NCI-H2107 treated with DMSO at 0.1 percent for 48 hours (cell line): ENCODE results near the gene MAP3K10.
"Not testable (repeated sequence)": the region's sequence is repeated elsewhere in the genome, so short reads cannot be mapped to it uniquely, and the experiment has no call there.

ENCODE experiments used
- DNase-seq: peaks from one replicate; lab custom pipeline; 2025; ENCODE audit not compliant: unreplicated experiment; lab: John Stamatoyannopoulos, UW

The MAP3K10 gene

DNA sequence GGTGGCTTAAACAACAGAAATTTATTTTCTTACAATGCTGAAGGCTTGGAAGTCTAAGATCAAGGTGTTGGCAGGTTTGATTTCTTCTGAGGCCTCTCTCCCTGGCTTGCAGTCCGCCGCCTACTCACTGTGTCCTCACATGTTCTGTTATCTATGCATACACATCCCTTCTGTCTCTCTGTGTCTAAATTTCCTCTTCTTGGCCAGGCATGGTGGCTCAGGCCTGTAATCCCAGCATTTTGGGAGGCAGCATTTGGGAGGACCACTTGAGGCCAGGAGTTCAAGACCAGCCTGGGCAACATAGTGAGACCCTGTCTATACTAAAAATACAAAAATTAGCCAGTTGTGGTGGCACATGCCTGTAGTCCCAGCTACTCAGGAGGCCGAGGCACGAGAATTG, 19.9 kb upstream of the MAP3K10 start:
- not testable (repeated sequence) for DNase-seq

DNA sequence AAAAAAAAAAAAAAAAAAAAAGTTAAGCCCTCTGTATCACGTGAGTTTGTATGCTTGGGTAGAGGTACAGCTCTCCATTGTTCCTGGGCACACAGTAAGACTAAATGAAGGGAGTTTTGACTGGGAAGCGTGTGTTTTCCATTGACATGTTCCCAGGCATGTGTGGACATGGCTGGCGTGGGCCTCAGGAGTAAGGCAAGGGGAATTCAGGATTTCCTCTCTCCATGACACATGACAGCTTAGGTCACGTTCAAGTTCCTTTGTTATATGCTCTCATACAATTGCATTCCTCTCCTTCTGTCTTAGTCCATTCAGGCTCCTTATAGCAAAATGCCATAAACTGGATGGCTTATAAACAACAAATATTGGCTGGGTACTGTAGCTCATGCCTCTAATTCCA, 17.1 kb upstream of the MAP3K10 start:
- DNase-seq: no peak

DNA sequence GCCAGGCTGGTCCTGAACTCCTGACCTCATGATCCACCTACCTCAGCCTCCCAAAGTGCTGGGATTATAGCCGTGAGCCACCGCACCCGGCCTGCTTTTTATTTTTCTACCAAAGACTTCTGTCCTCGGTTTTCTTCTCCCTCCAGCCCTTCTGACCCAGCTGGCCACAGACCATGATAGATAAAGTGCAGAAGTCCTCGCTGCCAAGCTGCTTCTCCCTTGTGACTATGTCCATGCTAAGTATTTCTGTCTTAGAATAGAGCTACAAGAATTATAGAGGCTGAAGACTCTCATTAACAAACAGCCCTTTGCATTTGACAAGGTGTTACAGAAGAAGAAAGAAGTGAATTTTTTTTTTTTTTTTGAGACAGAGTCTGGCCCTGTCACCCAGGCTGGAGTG, 15.4 kb upstream of the MAP3K10 start:
- no peak for DNase-seq

DNA sequence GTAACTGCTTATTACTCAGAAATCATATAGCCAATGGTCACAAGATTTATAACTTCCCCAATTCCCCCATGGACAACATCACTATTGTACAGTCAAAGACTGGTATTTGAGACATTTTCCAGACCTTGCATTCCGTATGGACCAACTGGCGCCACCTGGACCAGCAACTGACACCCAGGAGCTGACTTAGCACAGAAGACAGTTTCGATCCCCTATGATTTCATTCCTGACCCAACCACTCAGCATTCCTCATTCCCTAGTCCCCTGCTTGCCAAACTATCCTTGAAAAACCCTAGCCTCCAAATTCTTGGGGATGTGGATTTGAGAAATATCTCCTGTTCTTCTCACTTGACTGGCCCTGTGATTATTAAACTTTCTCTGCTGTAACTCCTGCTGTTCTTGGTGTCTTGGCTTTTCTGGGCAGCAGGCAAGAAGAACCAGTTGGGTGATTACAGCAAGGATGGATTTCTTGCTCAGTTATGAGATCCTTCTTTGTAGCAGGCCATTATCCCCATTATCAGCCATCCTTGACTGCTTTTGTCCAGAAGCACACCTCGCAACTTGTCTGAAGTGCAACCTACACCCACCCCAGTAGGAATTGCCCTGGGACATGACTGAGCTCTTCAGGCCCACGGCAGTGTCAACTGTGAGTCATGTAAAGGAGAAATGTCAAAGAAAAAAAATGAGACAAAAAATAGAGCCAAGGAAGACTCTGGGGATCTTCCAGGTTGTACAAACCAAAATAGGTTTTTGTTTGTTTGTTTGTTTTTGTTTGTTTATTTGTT, 13.7 kb upstream of the MAP3K10 start:
- no peak for DNase-seq

DNA sequence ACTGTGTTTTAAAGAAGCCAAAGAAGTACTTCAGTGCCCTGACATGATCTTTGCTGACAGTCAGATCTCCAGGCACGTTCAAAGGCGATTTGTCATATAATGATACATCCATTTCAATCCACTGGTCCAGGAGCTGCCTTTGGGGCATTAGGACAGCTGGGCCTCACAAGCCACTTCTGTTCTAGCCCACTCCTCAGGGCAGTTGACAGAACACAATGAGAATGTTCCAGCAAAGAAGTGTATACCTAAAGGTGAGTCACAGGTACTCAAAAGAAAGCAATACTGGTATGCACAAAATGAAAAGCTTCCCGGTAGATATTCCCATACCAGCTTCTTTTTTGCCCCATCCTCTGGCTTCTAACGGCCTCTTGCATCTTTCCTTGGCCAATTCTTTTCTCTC, 12.5 kb upstream of the MAP3K10 start:
- no peak for DNase-seq

DNA sequence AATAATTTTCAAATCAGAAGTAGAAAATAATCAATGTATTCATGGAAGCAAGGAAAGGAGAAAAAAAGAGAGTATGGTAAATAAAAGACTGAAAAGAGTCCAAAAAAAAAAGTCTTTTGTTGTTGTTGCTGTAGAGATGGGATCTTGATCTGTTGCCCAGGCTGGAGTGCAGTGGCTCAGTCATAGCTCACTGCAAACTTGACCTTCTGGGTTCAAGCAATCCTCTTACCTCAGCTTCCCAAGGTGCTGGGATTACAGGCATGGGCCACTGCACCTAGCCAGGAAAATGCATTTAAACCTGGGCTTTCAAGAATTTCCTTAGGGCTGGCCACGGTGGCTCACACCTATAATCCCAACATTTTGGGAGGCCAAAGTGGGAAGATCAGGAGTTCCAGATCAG, 7.0 kb upstream of the MAP3K10 start:
- no peak for DNase-seq

DNA sequence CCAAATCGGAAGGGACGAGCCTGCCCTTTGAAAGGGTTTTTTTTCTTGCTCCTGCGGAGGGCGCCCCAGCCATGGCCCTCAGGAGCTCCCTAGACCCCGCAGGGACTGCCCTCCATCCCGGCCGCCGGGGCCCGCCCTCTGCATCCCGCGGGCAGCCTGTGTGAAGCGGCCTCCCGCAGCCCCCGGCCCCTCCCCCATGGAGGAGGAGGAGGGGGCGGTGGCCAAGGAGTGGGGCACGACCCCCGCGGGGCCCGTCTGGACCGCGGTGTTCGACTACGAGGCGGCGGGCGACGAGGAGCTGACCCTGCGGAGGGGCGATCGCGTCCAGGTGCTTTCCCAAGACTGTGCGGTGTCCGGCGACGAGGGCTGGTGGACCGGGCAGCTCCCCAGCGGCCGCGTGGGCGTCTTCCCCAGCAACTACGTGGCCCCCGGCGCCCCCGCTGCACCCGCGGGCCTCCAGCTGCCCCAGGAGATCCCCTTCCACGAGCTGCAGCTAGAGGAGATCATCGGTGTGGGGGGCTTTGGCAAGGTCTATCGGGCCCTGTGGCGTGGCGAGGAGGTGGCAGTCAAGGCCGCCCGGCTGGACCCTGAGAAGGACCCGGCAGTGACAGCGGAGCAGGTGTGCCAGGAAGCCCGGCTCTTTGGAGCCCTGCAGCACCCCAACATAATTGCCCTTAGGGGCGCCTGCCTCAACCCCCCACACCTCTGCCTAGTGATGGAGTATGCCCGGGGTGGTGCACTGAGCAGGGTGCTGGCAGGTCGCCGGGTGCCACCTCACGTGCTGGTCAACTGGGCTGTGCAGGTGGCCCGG, 815 bp downstream of the MAP3K10 start:
- DNase-seq: no peak

DNA sequence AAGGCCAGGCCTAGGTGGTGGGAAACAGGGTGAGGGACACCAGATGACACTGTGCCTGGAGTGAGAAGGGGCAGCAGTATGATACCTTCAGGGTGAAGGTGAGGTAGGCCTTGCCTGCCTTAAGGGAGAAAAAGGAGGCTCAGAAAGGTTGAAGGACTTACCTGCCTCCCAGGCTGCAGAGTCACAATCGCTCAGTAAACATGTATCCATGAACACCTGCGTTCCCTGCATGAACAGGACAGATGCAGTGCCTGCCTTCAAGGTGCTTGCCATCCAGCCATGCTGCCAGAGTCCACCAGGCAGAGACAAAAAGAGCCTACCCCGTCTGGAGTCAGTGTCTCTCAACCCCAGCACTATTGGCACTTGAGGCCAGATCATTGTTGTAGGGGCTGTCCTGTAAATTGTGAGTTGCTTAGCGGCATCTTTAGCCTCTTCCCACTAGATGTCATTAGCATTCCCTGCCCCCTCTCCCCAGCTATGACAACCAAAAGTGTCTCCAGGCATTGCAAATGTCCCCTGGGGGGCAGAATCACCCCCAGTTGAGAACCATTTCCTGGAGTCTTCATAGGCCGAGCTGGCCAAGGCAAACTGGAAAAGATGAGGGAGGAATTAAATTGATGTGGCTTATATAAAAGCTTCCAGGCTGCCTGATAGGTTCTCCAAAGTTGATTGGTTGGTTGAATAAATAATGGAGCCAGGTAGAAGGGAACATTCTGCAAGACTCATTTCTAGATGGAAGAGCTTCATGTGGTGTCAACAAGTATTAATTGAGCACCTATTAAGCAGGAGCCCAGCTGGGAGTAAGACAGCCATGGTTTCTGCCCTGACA, 1.7 kb downstream of the MAP3K10 start:
- DNase-seq: no peak

DNA sequence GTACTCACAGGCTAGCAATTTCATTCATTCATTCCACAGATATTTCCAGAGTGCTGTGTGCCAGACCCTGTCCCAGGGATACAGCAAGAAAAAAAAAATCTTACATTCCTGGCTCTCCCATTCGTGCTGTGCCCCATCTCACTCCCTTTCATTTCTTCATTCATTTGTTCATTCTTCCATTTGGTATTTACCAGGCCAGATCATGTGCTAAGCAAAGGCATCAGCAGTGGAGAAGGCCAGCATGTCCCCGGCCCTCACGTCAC, 2.3 kb downstream of the MAP3K10 start:
- DNase-seq: no peak

DNA sequence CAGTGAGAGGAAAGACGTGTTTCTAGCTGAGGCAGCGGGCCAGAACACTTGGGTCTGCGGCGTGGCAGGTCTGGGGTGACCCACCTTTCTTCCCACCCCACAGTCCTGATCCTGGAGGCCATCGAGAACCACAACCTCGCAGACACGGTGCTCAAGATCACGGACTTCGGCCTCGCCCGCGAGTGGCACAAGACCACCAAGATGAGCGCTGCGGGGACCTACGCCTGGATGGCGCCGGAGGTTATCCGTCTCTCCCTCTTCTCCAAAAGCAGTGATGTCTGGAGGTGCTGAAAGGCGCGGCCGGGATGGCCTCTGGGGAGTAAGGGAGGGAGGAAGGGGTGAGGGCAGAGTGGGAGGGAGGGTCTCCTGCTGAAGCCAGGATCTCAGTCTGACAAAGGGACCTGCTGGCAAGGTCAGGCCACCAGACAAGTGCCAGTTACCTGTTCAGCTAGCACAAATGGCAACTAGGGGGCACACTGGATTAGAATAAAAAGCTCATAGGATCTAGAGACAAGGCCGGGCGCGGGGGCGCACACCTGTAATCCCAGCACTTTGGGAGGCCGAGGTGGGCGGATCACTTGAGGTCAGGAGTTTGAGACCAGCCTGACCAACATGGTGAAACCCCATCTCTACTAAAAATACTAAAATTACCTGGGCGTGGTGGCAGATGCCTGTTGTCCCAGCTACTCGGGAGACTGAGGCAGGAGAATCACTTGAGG, 7.2 kb downstream of the MAP3K10 start:
- no peak for DNase-seq

DNA sequence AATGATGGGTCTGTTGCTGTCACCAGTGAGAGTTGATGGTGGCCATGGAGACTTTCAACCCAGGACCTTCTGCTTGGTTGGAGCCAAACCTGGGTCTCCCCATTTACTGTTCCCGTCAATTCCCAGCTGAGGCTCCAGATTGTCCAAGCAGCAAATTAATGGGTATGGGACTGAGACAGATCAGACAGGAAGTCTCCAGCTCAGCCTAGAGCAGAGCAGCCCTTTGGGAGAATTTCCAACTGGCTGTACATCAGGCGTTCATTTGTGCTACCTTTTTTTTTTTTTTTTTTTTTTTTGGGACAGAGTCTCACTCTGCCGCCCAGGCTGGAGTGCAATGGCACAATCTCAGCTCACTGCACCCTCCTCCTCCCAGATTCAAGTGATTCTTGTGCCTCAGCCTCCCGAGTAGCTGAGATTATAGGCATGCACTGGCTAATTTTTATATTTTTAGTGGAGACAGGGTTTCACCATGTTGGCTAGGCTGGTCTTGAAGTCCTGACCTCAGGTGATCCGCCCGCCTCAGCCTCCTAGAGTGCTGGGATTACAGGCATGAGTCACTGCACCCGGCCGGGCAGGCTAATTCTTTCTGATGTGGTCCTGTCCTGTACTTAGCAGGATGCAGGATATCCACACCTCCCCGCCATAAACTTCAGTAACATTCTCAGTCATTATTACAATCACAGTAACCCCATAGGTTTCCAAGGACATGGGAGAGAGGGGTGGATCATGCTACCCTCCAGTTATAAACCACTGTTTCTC, 9.3 kb downstream of the MAP3K10 start:
- no peak for DNase-seq

DNA sequence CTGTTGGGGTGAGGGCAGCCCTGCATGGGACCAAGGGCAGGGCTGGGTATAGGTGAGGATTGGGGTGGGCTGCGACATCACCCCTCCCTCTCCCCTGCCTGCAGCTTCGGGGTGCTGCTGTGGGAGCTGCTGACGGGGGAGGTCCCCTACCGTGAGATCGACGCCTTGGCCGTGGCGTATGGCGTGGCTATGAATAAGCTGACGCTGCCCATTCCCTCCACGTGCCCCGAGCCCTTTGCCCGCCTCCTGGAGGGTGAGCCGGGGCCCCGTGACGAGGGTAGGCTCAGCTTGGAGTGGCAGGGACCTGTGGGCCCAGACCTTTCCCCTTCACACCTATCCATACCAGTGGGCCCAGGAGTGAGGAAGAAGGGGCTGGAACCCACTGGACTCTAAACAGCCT, 13.2 kb downstream of the MAP3K10 start:
- no peak for DNase-seq

DNA sequence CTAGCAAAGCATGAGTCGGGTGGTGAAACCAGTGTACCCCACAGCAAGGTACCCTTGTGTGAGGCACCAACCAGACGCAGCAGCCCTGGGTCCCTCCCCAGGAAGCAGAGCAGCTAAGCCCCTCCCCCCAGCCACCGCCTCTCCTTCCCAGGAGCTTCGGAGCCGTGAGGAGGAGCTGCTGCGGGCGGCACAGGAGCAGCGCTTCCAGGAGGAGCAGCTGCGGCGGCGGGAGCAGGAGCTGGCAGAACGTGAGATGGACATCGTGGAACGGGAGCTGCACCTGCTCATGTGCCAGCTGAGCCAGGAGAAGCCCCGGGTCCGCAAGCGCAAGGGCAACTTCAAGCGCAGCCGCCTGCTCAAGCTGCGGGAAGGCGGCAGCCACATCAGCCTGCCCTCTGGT, 14.5 kb downstream of the MAP3K10 start:
- no peak for DNase-seq

DNA sequence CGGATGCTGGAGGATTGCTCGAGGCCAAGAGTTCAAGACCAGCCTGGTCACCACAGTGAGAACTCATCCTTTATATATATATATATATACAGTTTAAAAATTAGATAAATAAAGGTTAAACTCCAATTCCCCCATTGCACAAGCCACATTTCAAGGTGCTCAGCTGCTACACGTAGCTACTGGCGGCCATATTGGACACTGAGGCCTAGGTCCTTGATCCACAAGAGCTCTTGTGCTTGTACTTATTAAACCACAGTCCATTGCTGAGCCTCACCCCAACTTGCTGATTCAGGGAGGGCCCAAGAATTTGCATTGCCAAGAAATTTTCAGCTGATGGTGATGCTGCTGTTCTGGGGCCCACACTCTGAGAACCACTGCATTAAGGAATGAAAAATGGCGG, 17.4 kb downstream of the MAP3K10 start:
- no peak for DNase-seq

DNA sequence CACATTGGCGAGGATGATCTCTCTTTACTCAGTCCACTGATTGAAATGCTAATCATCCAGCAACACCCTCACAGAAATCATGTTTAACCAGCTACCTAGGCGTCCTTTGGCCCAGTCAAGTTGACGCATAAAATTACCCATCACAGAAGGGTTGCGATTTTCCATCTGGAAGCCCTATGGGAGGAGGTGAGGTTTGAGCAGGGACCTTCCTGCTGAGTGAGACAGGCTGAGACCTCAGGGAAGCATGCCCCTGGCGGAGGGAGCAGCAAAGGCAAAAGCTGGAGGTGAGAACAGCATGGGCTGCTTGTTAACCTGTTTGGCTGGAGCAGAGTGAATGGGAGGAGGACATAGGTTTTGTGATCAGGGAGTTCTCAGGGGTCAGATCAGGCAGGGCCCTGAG, 19.7 kb downstream of the MAP3K10 start:
- DNase-seq: no peak

DNA sequence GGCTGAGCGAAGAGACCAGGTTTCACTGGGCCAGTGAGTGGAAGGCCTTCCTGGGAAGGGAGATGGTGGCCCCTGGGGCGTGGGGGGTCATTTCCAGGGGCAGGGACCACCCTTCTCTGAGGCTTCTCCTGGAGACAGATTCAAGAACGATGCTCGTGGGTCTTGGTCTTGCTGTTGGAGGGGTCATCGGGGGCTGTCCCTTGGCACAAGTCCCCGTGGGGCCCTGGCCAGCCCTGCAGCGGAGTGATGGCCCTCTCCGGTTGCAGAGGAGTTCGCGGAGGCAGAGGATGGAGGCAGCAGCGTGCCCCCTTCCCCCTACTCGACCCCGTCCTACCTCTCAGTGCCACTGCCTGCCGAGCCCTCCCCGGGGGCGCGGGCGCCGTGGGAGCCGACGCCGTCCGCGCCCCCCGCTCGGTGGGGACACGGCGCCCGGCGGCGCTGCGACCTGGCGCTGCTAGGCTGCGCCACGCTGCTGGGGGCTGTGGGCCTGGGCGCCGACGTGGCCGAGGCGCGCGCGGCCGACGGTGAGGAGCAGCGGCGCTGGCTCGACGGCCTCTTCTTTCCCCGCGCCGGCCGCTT, 22.1 kb downstream of the MAP3K10 start:
- DNase-seq: no peak

DNA sequence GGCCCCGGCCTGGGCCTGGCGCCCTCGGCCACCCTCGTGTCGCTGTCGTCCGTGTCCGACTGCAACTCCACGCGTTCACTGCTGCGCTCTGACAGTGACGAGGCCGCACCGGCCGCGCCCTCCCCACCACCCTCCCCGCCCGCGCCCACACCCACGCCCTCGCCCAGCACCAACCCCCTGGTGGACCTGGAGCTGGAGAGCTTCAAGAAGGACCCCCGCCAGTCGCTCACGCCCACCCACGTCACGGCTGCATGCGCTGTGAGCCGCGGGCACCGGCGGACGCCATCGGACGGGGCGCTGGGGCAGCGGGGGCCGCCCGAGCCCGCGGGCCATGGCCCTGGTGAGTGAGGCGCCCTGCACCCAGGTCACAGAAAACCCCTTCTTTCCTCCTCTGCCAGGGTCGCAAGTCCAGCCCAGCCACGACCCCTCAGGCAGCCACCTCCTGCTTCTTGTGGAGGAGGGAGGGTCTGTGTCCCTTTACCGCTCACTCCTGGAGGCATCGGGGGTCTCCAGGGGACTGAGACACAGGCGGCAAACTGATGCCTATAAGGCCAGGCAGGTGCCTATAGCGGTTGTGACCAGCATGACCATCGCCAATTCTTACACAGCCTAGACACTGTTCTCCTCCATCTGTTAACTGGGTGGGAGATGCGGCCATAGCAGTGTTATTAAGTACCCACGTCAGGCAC, 22.8 kb downstream of the MAP3K10 start:
- DNase-seq: no peak

DNA sequence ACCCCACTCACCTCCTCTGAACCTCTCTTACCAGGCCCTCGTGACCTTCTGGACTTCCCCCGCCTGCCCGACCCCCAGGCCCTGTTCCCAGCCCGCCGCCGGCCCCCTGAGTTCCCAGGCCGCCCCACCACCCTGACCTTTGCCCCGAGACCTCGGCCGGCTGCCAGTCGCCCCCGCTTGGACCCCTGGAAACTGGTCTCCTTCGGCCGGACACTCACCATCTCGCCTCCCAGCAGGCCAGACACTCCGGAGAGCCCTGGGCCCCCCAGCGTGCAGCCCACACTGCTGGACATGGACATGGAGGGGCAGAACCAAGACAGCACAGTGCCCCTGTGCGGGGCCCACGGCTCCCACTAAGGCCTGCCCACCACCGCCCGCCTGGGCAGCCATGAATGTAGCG, 23.7 kb downstream of the MAP3K10 start:
- DNase-seq: no peak

DNA sequence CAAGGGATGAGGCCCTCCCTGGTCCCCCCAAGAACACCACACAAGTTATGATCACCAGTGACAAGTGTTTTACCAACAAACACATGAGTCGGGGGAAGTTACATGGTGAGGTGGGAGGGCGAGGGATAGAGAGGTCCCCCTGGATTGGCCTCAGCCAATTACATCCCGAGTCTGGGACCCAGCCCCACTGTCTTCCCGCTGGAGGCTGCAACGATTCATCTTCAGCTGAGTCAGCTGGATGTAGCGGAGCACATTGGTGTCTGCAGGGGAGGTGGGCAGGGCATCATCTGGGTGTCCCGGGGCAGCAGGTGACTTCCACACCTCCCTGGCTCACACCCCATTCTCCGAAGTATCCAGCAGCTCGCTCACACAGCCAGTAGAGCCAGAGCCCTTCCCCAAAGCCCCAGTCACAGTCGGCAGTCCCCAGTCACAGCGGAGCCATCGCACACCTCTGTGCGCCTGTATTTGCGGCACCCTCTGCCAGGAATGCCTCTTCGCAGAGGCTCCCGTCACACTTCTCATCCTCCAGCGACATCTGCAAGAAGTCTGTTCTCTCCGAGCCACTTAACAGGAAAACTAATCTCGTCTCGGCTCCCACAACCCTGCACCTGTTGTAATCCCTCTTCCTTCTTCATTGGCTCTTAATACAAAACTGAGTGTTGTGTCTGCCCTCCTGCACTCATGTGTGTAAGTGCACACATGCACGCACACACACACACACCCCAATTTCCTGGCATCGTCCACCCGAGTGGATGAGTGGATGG, 25.0 kb downstream of the MAP3K10 start:
- DNase-seq: no peak
